GM12878 (cell line): ENCODE measurements around the gene SOAT2. TPM values are rescaled to one million over a fixed set of nuclear protein-coding genes. Genes with fewer than 3 reads are reported as not detected.
"Not testable (repeated sequence)": the region's sequence is repeated elsewhere in the genome, so short reads cannot be mapped to it uniquely, and the experiment has no call there.

Source experiments
- ATAC-seq: fragments of 200-7000 bp; cut with Tn5 transposase; 3 replicates; pipeline ENCODE4 v1.9.1; 2020; ENCODE audit warnings: mild to moderate bottlenecking, moderate library complexity
- BruUV-seq: library from RNA; stranded (reverse); fragments of 400-500 nt; replicated peaks from 2 replicates; lab custom pipeline; 2021; lab: Mats Ljungman, UMichigan
- CTCF ChIA-PET: fragments of 300-600 bp; sonication (Branson Sonifier 250); formaldehyde crosslinking; extraction: SDS; loops from one replicate; lab custom pipeline; 2021; ENCODE audit warnings: inconsistent platforms; lab: Yijun Ruan, JAX
- POLR2A ChIA-PET: fragments of 350-600 bp; formaldehyde crosslinking; extraction: SDS; loops from one replicate; lab custom pipeline; 2021; ENCODE audit warnings: inconsistent platforms; lab: Charles Lee
- RAD21 ChIA-PET: fragments of 300-600 bp; sonication (Branson Sonifier 250); formaldehyde crosslinking; loops from one replicate; lab custom pipeline; 2023; ENCODE audit warnings: antibody characterized with exemption; ENCODE audit not compliant: unreplicated experiment; lab: Charles Lee
- SMC1A ChIA-PET: fragments of 300-600 bp; sonication (Branson Sonifier 250); formaldehyde crosslinking; loops from one replicate; lab custom pipeline; 2023; ENCODE audit not compliant: unreplicated experiment, uncharacterized antibody; lab: Charles Lee
- DNase-seq: peaks from one replicate; pipeline ENCODE4 v3.0.0-alpha.2; 2011; ENCODE audit warnings: low read depth, low spot score
- FAIRE-seq: peaks from 3 replicates; lab custom pipeline; 2011; peaks lifted over from hg19 to GRCh38; lab: Jason Lieb, UNC
- H2AFZ ChIP-seq: 2 replicates; pipeline ENCODE4 v1.6.0; 2011; ENCODE audit warnings: low read depth, low read length, control low read depth; ENCODE audit not compliant: control insufficient read depth
- H3K27ac ChIP-seq: 2 replicates; pipeline ENCODE4 v1.5.1; 2011; ENCODE audit warnings: control low read depth; ENCODE audit not compliant: control insufficient read depth, insufficient read depth
- H3K27me3 ChIP-seq, 2 experiments: replicated peaks in 1 of 2; 2 replicates each; pipeline versions ENCODE4 v1.6.0 to v1.6.1; 2011; ENCODE audit warnings: low read length in 1 of 2; ENCODE audit not compliant: control insufficient read depth in 2 of 2, insufficient read depth in 2 of 2
- H3K36me3 ChIP-seq, 2 experiments: 2 replicates each; pipeline ENCODE4 v1.5.1; 2011; ENCODE audit warnings: low read length in 1 of 2; ENCODE audit not compliant: control insufficient read depth in 2 of 2, insufficient read depth in 2 of 2
- H3K4me1 ChIP-seq: 2 replicates; pipeline ENCODE4 v1.6.1; 2011; ENCODE audit warnings: mild to moderate bottlenecking, low read length, moderate library complexity, mixed read lengths; ENCODE audit not compliant: control insufficient read depth, insufficient read depth
- H3K4me2 ChIP-seq: 2 replicates; pipeline ENCODE4 v1.6.0; 2011; ENCODE audit warnings: control low read depth; ENCODE audit not compliant: control insufficient read depth, insufficient read depth
- H3K4me3 ChIP-seq: fragments of 200-600 bp; sonication (generic); 2 replicates; pipeline ENCODE4 v1.5.1; 2016
- H3K79me2 ChIP-seq: 2 replicates; pipeline ENCODE4 v1.6.0; 2011; ENCODE audit warnings: low read length; ENCODE audit not compliant: control insufficient read depth, insufficient read depth
- H3K9ac ChIP-seq: 2 replicates; pipeline ENCODE4 v1.8.0; 2011; ENCODE audit warnings: low read length, control low read depth, mixed read lengths; ENCODE audit not compliant: control insufficient read depth, insufficient read depth
- H3K9me3 ChIP-seq: replicated peaks from 3 replicates; pipeline ENCODE4 v1.5.1; 2011; ENCODE audit warnings: mild to moderate bottlenecking, low read length; ENCODE audit not compliant: control insufficient read depth, insufficient read depth
- H4K20me1 ChIP-seq: 2 replicates; pipeline ENCODE4 v1.6.0; 2011; ENCODE audit not compliant: control insufficient read depth, insufficient read depth
- FOS ChIP-seq: IDR thresholded peaks from 3 replicates; pipeline ENCODE4 v1.6.1; 2011; ENCODE audit warnings: borderline replicate concordance; ENCODE audit not compliant: insufficient read length; ENCODE audit errors: extremely low read depth
- KAT2A ChIP-seq: conservative IDR thresholded peaks from 2 replicates; pipeline ENCODE4 v1.6.1; 2011; ENCODE audit warnings: low read depth, low read length; ENCODE audit not compliant: control insufficient read depth
- SUZ12 ChIP-seq: fragments of 200-600 bp; sonication (generic); IDR thresholded peaks from one replicate; pipeline ENCODE4 v1.6.1; 2018; ENCODE audit warnings: antibody characterized with exemption, mild to moderate bottlenecking; ENCODE audit not compliant: unreplicated experiment
- WGBS: methylation state at CpG from one replicate; pipeline ENCODE4 v1.1.6; 2016; ENCODE audit warnings: low lambda C conversion rate; ENCODE audit not compliant: insufficient replicate concordance, insufficient coverage; ENCODE audit errors: missing lambda C conversion rate; 5-methylcytosine and 5-hydroxymethylcytosine counted together
- in situ Hi-C: fragments of 300-500 bp; cut with MboI; formaldehyde crosslinking; loops from 9 replicates; pipeline ENCODE4 v1.14.3; 2018; ENCODE audit warnings: mixed read lengths
- intact Hi-C: fragments of 100-400 bp; cut with micrococcal nuclease; formaldehyde crosslinking; loops from one replicate; pipeline ENCODE4 v1.14.2; 2022; ENCODE audit not compliant: unreplicated experiment
- polyA plus RNA-seq, 11 experiments: library from polyadenylated mRNA; depleted of rRNA in 4 of 11; unstranded in 6 of 11; stranded (reverse) in 5 of 11; fragments of >200 nt; fragmentation: Nextera tagmentation in 4 of 11; fragmentation: Illumina TruSeq in 1 of 11; extraction: Ambion mirVana in 4 of 11; extraction: Trizol in 1 of 11; gene quantifications; 1 replicate in 1 of 11; 2 replicates in 10 of 11; pipeline versions ENCODE4 v1.2.1 to v1.2.3, GENCODE V29; 2011 to 2016; ENCODE audit warnings: inconsistent platforms in 2 of 11, missing spikeins in 2 of 11, low read depth in 1 of 11
- total RNA-seq, 4 experiments: library from RNA; depleted of rRNA in 3 of 4; stranded (reverse); fragments of >200 nt in 3 of 4; fragmentation: Illumina TruSeq in 1 of 4; extraction: Trizol in 1 of 4; gene quantifications; 2 replicates each; pipeline versions ENCODE4 v1.2.1 to v1.2.3, GENCODE V29; 2013 to 2021

SOAT2 gene
- total and polyA plus RNA-seq, 10 of the 15 experiments (the other 5 are each of a cell fraction or from before 2014, with no cell fraction given), result 0.08 to 1.7 (median 0.69) TPM

- TF ChIP-seq FOS (no peak), KAT2A (no peak), SUZ12 (no peak)
- TF ChIP-seq, all 136 proteins: peak for 0
Measured at GRCh38 chr12:53094394-53094787, 8.9 kb upstream of the SOAT2 start (continued).

- 35% methylated on average over 5 of the region's 5 CpGs for WGBS
- DNase-seq, H3K36me3 ChIP-seq, FAIRE-seq, H3K79me2 ChIP-seq, H3K4me3 ChIP-seq, H3K4me2 ChIP-seq, H3K9me3 ChIP-seq, BruUV-seq, H3K27ac ChIP-seq, H3K9ac ChIP-seq, ATAC-seq, H3K27me3 ChIP-seq, in situ Hi-C loops, H3K4me1 ChIP-seq, H4K20me1 ChIP-seq, H2AFZ ChIP-seq: not testable (repeated sequence)
- ChIA-PET SMC1A (interaction anchor here (0.6 to 1.7 kb wide), 4 partner anchors 16 to 28 kb away, joined by 3 to 13 read pairs (median 4); partner anchors contain the start of gene SPRYD3), RAD21 (interaction anchor here (0.6 kb wide), 1 partner anchor 65 kb away, joined by 3 read pairs; no protein-coding TSS in a partner anchor), POLR2A (interaction anchor here (1.3 kb wide), 1 partner anchor 16 kb away, joined by 5 read pairs; the partner anchor contains the start of gene SPRYD3), CTCF (interaction anchor here (3.2 to 11.8 kb wide), 2 partner anchors 14 to 28 kb away, joined by 24 to 177 read pairs; partner anchors contain the start of gene SPRYD3)
- intact Hi-C loops, result loop anchor here (5.0 kb wide), 1 partner anchor 43 kb away; the partner anchor contains the start of gene TNS2
Measured at GRCh38 chr12:53094796-53095595, 8.3 kb upstream of the SOAT2 start.

GRCh38 chr12:53095596-53095895 is 7.7 kb upstream of the SOAT2 start:
- H3K79me2 ChIP-seq, in situ Hi-C loops, H4K20me1 ChIP-seq, FAIRE-seq, DNase-seq, H3K4me2 ChIP-seq, H3K4me3 ChIP-seq, BruUV-seq, H3K27ac ChIP-seq, H3K9ac ChIP-seq, RAD21 ChIA-PET, H3K9me3 ChIP-seq, H3K4me1 ChIP-seq, H3K27me3 ChIP-seq, H2AFZ ChIP-seq, H3K36me3 ChIP-seq, SMC1A ChIA-PET, ATAC-seq: not testable (repeated sequence)
- ChIA-PET POLR2A (interaction anchor here (0.5 to 1.3 kb wide), 2 partner anchors 16 to 152 kb away, joined by 4 to 5 read pairs; partner anchors contain the start of gene SPRYD3), CTCF (interaction anchor here (3.2 to 11.8 kb wide), 2 partner anchors 14 to 28 kb away, joined by 24 to 177 read pairs; partner anchors contain the start of gene SPRYD3)
- intact Hi-C loops, result loop anchor here (5.0 kb wide), 1 partner anchor 43 kb away; the partner anchor contains the start of gene TNS2
- 45% methylated on average over 3 of the region's 3 CpGs for WGBS
